Brain microvascular endothelial cell (primary cell): ENCODE data around the gene PRDM16.

Experiments used
- DNase-seq: peaks from one replicate; pipeline ENCODE4 v3.0.0-alpha.2; 2020
- H3K27ac ChIP-seq: fragments of 250-450 bp; sonication (Bioruptor Pico); 2 replicates; pipeline ENCODE4 v1.5.1; 2020; ENCODE audit warnings: mild to moderate bottlenecking, moderate library complexity
- H3K27me3 ChIP-seq: fragments of 250-450 bp; sonication (Bioruptor Pico); replicated peaks from 2 replicates; pipeline ENCODE4 v1.5.1; 2020; ENCODE audit warnings: mild to moderate bottlenecking
- H3K36me3 ChIP-seq: fragments of 250-450 bp; sonication (Bioruptor Pico); replicated peaks from 2 replicates; pipeline ENCODE4 v1.5.1; 2020; ENCODE audit warnings: mild to moderate bottlenecking
- H3K4me3 ChIP-seq: 2 replicates; pipeline ENCODE4 v1.5.1; 2011; ENCODE audit warnings: low read depth, mild to moderate bottlenecking, control low read depth, low read length, moderate library complexity
- CTCF ChIP-seq: IDR thresholded peaks from 2 replicates; pipeline ENCODE4 v1.5.1; 2011; ENCODE audit warnings: low read depth, mild to moderate bottlenecking, moderate library complexity, low read length, control low read depth, inconsistent platforms; ENCODE audit errors: missing control alignments
- in situ Hi-C: cut with HindIII; loops from 2 replicates; pipeline ENCODE4 v1.10.0; 2017; ENCODE audit warnings: low sequenced_read_pairs, low pct_ligation_motif_present

PRDM16 gene

GRCh38 chr1:3457910-3458883 lies 389.2 kb downstream of the PRDM16 start:
- no peak overlapping the region for H3K27ac ChIP-seq
- H3K36me3 ChIP-seq = no peaks in the 10 kb centered on the region
- no peaks in the 10 kb centered on the region for H3K27me3 ChIP-seq
- no peak for DNase-seq
- in situ Hi-C loops = no loop called here
- no peak for TF ChIP-seq CTCF
- no peak overlapping the region for H3K4me3 ChIP-seq

- no peak for DNase-seq
- in situ Hi-C loops = no loop called here
- Histone ChIP-seq H3K27ac (no peak overlapping the region), H3K36me3 (no peaks in the 10 kb centered on the region), H3K4me3 (no peak overlapping the region), H3K27me3 (no peaks in the 10 kb centered on the region)
- no peak for TF ChIP-seq CTCF
Observed at GRCh38 chr1:3459051-3459908, 390.3 kb downstream of the PRDM16 start.

GRCh38 chr1:3459940-3460671 lies 391.1 kb downstream of the PRDM16 start:
- Histone ChIP-seq H3K36me3 (no peaks in the 10 kb centered on the region), H3K27me3 (no peaks in the 10 kb centered on the region), H3K4me3 (no peak overlapping the region), H3K27ac (peak overlapping the region; percentile 43)
- DNase-seq = no peak
- TF ChIP-seq CTCF = no peak
- in situ Hi-C loops = no loop called here

- Histone ChIP-seq H3K27ac (peak overlapping the region; percentile 43), H3K4me3 (no peak overlapping the region), H3K36me3 (no peaks in the 10 kb centered on the region), H3K27me3 (no peaks in the 10 kb centered on the region)
- in situ Hi-C loops = no loop called here
- TF ChIP-seq CTCF = no peak
- peak; percentile 54 for DNase-seq
Observed at GRCh38 chr1:3460672-3461131, 391.7 kb downstream of the PRDM16 start.

GRCh38 chr1:3461238-3461933 lies 392.4 kb downstream of the PRDM16 start:
- no peaks in the 10 kb centered on the region for H3K36me3 ChIP-seq
- no peak for DNase-seq
- TF ChIP-seq CTCF = no peak
- in situ Hi-C loops = no loop called here
- H3K27me3 ChIP-seq = no peaks in the 10 kb centered on the region
- no peak overlapping the region for H3K4me3 ChIP-seq
- peak overlapping the region; percentile 43 for H3K27ac ChIP-seq
